GM12874 (cell line): ENCODE results near the gene ILF3.

Experiments used
- CTCF ChIP-seq: IDR thresholded peaks from 2 replicates; pipeline ENCODE4 v1.5.1; 2011; ENCODE audit warnings: low read depth, mild to moderate bottlenecking, control low read depth, low read length, moderate library complexity; ENCODE audit not compliant: insufficient read depth

Gene ILF3

GRCh38 chr19:10643172-10643967, 10.8 kb upstream of the ILF3 start:
- no peak for TF ChIP-seq CTCF

DNA sequence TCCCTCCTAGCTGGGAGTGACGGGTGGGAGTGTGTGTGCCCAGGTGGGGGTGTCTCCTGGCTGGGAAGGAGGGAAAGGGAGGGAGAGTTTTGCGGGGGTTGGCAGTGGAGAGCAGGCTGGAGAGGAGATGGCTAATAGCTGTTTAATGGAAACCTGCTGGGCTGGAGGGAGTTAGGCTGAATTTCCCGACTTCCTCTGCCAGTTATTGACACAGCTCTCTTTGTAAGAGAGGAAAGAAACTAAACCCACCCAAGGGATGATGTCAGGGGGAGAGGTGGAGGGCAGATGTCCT, 10.2 kb upstream of the ILF3 start:
- TF ChIP-seq CTCF = no peak

GRCh38 chr19:10644260-10645007, 9.7 kb upstream of the ILF3 start:
- TF ChIP-seq CTCF = peak; percentile 88

DNA sequence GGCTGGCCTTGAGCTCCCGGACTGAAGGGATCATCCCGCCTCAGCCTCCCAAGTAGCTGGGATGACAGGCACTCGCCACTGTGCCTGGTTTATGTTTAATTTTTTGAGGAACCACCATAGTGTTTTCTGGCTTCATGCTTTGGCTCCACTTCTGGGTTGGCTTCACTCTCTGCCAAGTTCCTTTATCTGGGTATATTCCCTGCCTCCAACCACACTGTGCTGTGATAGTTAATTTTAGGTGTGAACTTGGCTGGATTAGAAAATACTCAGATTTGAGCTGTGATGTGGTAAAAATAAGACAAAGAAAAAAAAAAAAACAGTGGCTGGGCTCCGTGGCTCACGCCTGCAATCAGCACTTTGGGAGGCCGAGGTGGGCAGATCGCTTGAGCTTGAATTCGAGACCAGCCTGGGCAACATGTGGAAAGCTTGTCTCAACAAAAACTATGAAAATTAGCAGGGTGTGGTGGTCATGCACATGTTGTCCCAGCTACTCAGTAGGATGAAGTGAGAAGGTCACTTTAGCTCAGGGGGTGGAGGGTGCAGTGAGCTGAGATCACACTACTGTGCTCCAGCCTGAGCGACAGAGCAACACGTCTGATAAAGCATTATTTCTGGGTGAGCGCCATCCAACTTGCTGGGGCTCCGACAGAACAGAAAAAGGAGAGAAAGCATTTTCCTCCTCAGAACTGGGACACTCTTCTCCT, 7.5 kb upstream of the ILF3 start:
- no peak for TF ChIP-seq CTCF

DNA sequence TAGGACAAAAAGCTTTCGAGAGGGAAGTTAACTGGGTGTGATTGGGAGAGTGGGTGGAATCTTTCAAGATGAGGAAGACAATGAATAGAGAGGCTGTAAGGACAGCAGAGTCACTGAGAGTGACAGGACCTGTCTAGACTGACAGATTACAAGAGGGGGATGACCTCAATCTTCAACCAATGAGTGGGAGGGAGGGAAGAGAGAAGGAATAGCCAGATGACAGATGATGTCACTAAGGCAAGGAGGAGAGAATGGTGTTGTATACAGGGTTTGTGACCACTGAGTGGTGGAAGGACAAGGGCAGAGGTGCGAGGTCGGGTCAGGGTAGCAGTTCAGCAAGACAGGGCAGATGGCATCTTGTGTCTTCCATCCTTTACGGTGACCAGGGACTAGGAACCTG, 5.8 kb upstream of the ILF3 start:
- TF ChIP-seq CTCF = no peak

DNA sequence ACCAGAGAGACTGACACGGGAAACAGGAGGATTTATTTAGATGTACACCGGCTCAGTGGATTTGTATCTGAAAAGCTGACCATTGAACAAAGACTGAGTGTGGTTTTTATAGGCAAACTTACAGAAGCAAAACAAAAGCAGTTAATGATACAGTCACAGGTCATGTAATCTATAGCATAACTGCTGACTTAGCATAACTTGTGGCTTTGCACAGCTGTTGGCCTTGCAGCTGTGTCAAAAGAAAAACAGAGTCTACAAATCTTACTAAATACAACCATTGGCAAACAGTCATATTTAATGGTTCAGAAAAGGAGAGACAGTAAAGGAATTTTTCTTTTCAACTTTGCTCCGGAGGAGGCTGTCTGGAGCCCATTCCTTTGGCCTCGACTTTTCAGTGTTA, 2.3 kb upstream of the ILF3 start:
- TF ChIP-seq CTCF = no peak

- no peak for TF ChIP-seq CTCF
Observed at GRCh38 chr19:10653482-10653731, 739 bp upstream of the ILF3 start.
